Thoracic aorta (tissue), 2 donors: ENCODE data around the gene DCLRE1C. TPM values are rescaled to one million over a fixed set of nuclear protein-coding genes. Genes with fewer than 3 reads are reported as not detected.

Experiments
- ATAC-seq: fragments of 150-250 bp; one replicate; pipeline ENCODE4 v1.8.0; 2017; ENCODE audit warnings: low read depth; ENCODE audit not compliant: insufficient number of reproducible peaks, low FRiP score
- DNase-seq: peaks from one replicate; pipeline ENCODE4 v3.0.0-alpha.2; 2020; ENCODE audit warnings: low spot score
- H3K27ac ChIP-seq, 2 donors: fragments of 200-600 bp; sonication (generic); 1 replicate in 1 of 2; 2 replicates in 1 of 2; pipeline ENCODE4 v1.5.1; 2016; ENCODE audit warnings: mild to moderate bottlenecking in 2 of 2, moderate library complexity in 2 of 2
- H3K27me3 ChIP-seq: fragments of 200-600 bp; sonication (generic); replicated peaks from 2 replicates; pipeline ENCODE4 v1.6.0; 2016; ENCODE audit warnings: mild to moderate bottlenecking; ENCODE audit not compliant: insufficient read depth
- H3K36me3 ChIP-seq: fragments of 200-600 bp; sonication (generic); one replicate; pipeline ENCODE4 v1.5.1; 2016
- H3K4me1 ChIP-seq, 2 donors: fragments of 200-600 bp; sonication (generic); 1 replicate in 1 of 2; 2 replicates in 1 of 2; pipeline versions ENCODE4 v1.5.1 to v1.6.0; 2016; ENCODE audit warnings: low read depth in 2 of 2, mild to moderate bottlenecking in 1 of 2; ENCODE audit not compliant: control insufficient read depth in 1 of 2
- H3K4me3 ChIP-seq: fragments of 200-600 bp; sonication (generic); 2 replicates; pipeline ENCODE4 v1.5.1; 2016; ENCODE audit warnings: mild to moderate bottlenecking
- H3K9me3 ChIP-seq: fragments of 200-600 bp; sonication (generic); 2 replicates; pipeline ENCODE4 v1.5.1; 2016
- total RNA-seq, 2 donors: library from RNA; depleted of rRNA; stranded (reverse); fragments of >200 nt; gene quantifications; one replicate each; pipeline versions ENCODE4 v1.1.0 to v1.2.3, GENCODE V29; 2016
- TF ChIP-seq, protein P1 (sequence below): fragments of 200-600 bp; sonication (generic); IDR thresholded peaks from one replicate; pipeline ENCODE4 v1.5.1; 2019; ENCODE audit warnings: antibody characterized with exemption

Gene DCLRE1C
- total RNA-seq, 2 donors from 2014 or later = 6.9 to 9.9 TPM

DNA sequence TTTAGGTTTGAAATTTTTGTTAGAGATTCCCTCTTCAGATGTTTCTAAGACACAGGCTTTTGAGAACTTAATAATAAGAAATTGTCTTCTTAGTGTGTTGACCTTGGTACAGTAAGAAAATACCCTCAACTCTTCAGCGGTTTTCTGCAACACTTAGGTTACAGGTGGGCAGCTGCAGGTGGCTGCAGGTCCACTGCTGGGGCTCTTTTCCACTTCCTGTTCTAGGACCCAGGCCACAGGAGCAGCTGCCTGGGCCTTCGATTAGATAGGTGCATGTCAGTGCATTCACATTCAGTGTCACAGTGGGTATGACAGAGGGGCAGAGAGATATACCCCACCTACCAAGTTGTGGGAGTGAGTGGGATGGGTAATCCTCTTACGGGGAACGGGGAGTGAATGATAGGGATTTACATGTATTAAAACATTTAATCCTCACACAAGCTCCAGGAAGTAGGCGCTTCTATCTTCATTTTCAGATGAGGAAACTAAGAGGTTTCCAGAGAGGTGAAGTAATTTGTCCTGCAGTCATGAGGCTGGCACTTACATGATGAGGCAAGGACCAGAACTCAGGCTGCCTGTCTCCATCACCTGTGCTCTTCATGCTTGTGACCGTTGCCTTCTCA lies 95.4 kb downstream of the DCLRE1C start:
- H3K36me3 ChIP-seq = no peaks in the 10 kb centered on the region
- TF ChIP-seq, protein P1, sequence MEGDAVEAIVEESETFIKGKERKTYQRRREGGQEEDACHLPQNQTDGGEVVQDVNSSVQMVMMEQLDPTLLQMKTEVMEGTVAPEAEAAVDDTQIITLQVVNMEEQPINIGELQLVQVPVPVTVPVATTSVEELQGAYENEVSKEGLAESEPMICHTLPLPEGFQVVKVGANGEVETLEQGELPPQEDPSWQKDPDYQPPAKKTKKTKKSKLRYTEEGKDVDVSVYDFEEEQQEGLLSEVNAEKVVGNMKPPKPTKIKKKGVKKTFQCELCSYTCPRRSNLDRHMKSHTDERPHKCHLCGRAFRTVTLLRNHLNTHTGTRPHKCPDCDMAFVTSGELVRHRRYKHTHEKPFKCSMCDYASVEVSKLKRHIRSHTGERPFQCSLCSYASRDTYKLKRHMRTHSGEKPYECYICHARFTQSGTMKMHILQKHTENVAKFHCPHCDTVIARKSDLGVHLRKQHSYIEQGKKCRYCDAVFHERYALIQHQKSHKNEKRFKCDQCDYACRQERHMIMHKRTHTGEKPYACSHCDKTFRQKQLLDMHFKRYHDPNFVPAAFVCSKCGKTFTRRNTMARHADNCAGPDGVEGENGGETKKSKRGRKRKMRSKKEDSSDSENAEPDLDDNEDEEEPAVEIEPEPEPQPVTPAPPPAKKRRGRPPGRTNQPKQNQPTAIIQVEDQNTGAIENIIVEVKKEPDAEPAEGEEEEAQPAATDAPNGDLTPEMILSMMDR = no peak
- no peak overlapping the region for H3K4me3 ChIP-seq
- ATAC-seq = no peak
- H3K4me1 ChIP-seq = no peaks in the 10 kb centered on the region
- no peaks in the 10 kb centered on the region for H3K9me3 ChIP-seq
- H3K27me3 ChIP-seq = no peaks in the 10 kb centered on the region
- DNase-seq = no peak
- H3K27ac ChIP-seq = no peak overlapping the region

DNA sequence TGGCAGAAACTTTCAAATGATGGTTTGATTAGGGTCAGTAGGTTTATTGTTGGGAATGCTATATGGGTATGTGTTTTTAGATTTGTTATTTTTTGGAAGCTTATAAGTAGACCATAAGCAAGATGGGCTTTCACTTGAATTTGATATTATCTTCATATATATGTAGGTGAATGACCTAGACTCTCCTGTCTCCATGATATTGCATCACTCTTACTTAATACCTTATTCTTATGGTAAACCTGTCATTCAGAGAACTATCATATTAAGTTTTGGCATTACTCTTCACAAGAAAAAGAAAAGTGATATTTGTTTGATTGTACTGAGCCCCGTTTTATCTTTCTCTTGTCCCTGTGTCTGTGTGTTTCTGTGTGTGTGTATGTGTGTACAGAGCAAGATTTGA lies 98.4 kb downstream of the DCLRE1C start:
- H3K9me3 ChIP-seq = no peaks in the 10 kb centered on the region
- H3K27ac ChIP-seq = no peak overlapping the region
- no peaks in the 10 kb centered on the region for H3K4me1 ChIP-seq
- TF ChIP-seq, protein P1 = no peak
- ATAC-seq = no peak
- H3K27me3 ChIP-seq = no peaks in the 10 kb centered on the region
- no peak overlapping the region for H3K4me3 ChIP-seq
- H3K36me3 ChIP-seq = no peaks in the 10 kb centered on the region
- DNase-seq = no peak

DNA sequence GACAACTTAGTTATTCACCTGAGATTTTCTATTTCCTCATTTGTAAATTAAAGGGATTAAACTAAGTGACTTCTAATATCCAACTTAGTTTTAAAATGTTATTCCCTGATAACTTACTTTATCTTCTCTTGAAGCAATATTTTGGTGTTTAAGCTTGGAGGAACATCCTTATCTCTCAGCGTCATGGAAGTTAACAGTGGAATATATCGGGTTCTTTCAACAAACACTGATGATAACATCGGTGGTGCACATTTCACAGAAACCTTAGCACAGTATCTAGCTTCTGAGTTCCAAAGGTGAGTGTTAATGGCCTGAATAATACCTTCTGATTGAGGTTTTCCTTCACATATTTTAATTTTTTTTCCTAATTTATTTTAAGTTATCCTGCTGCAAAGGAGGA lies 101.7 kb downstream of the DCLRE1C start:
- TF ChIP-seq, protein P1 = no peak
- no peaks in the 10 kb centered on the region for H3K9me3 ChIP-seq
- H3K36me3 ChIP-seq = no peaks in the 10 kb centered on the region
- no peak overlapping the region for H3K4me3 ChIP-seq
- H3K27me3 ChIP-seq = no peaks in the 10 kb centered on the region
- no peak overlapping the region for H3K27ac ChIP-seq
- DNase-seq = no peak
- ATAC-seq = no peak
- no peaks in the 10 kb centered on the region for H3K4me1 ChIP-seq

Other genes with a start within 250 kb of the DCLRE1C start
- gene FAM107B, start 179.2 kb downstream of the DCLRE1C start, total RNA-seq = 10 to 100 TPM; 33.6 to 50.6 TPM
- 1 to 10 TPM; 2.5 to 3.4 TPM for gene CDNF, start 116.1 kb downstream of the DCLRE1C start, total RNA-seq
- gene HSPA14, start 115.8 kb downstream of the DCLRE1C start, total RNA-seq = 10 to 100 TPM in 1 of 2 donors, 1 to 10 TPM in 1; 7.7 to 16.0 TPM
- gene MSANTD7, start 115.8 kb downstream of the DCLRE1C start, total RNA-seq = 10 to 100 TPM in 1 of 2 donors, 1 to 10 TPM in 1; 6.4 to 10.6 TPM
- 10 to 100 TPM in 1 of 2 donors, under 1 TPM in 1; 0.95 to 12.2 TPM for gene SUV39H2, start 75.2 kb downstream of the DCLRE1C start, total RNA-seq
- not detected for gene MEIG1, start 5.3 kb upstream of the DCLRE1C start, total RNA-seq
- 1 to 10 TPM in 1 of 2 donors, not detected in 1; 2.5 TPM for gene OLAH, start 89.8 kb upstream of the DCLRE1C start, total RNA-seq
- gene ACBD7, start 134.7 kb upstream of the DCLRE1C start, total RNA-seq = under 1 TPM; 0.41 to 0.63 TPM
- 10 to 100 TPM in 1 of 2 donors, 1 to 10 TPM in 1; 7.3 to 13.1 TPM for gene RPP38, start 143.3 kb upstream of the DCLRE1C start, total RNA-seq
- gene NMT2, start 214.6 kb upstream of the DCLRE1C start, total RNA-seq = 10 to 100 TPM; 15.0 to 18.7 TPM